SK-N-SH treated with all-trans-retinoic acid at 6 μM for 48 hours (cell line): ENCODE results near the gene ZNF132.
A peak's percentile ranks its signal among the peaks of the same experiment; 100 is the strongest.

ENCODE experiments used
- ATAC-seq: fragments of 200-7000 bp; cut with Tn5 transposase; 3 replicates; pipeline ENCODE4 v1.9.1; 2020; ENCODE audit warnings: mild to moderate bottlenecking, moderate library complexity
- ARNTL ChIP-seq: fragments of 450-650 bp; formaldehyde crosslinking; IDR thresholded peaks from 2 replicates; pipeline ENCODE4 v1.5.0; 2020; ENCODE audit warnings: low read depth, mild to moderate bottlenecking, moderate library complexity, borderline replicate concordance
- BACH2 ChIP-seq: fragments of 250-450 bp; sonication (Bioruptor Pico); IDR thresholded peaks from 2 replicates; pipeline ENCODE4 v1.9.0; 2021; ENCODE audit warnings: mild to moderate bottlenecking, borderline replicate concordance
- CSDC2 ChIP-seq: fragments of 250-450 bp; sonication (Bioruptor Pico); IDR thresholded peaks from 2 replicates; pipeline ENCODE4 v1.5.0; 2020; ENCODE audit warnings: mild to moderate bottlenecking, moderate library complexity
- ESRRG ChIP-seq: fragments of 250-450 bp; sonication (Bioruptor Pico); IDR thresholded peaks from 2 replicates; pipeline ENCODE4 v1.6.1; 2021; ENCODE audit warnings: mild to moderate bottlenecking
- GLIS3 ChIP-seq: fragments of 250-450 bp; sonication (Bioruptor Pico); IDR thresholded peaks from 2 replicates; pipeline ENCODE4 v1.5.0; 2020; ENCODE audit warnings: mild to moderate bottlenecking, moderate library complexity
- ISL1 ChIP-seq: fragments of 250-450 bp; sonication (Bioruptor Pico); IDR thresholded peaks from 2 replicates; pipeline ENCODE4 v2.1.2; 2022; ENCODE audit warnings: mild to moderate bottlenecking, moderate library complexity
- OSR1 ChIP-seq: fragments of 250-450 bp; sonication (Bioruptor Pico); IDR thresholded peaks from 2 replicates; pipeline ENCODE4 v1.8.0; 2022; ENCODE audit warnings: moderate library complexity, mild to moderate bottlenecking, inconsistent platforms
- PPARA ChIP-seq: fragments of 250-450 bp; sonication (Bioruptor Pico); IDR thresholded peaks from 2 replicates; pipeline ENCODE4 v1.5.0; 2020; ENCODE audit warnings: mild to moderate bottlenecking, borderline replicate concordance
- RARB ChIP-seq: fragments of 250-450 bp; sonication (Bioruptor Pico); IDR thresholded peaks from 2 replicates; pipeline ENCODE4 v1.8.0; 2021; ENCODE audit warnings: mild to moderate bottlenecking, moderate library complexity
- SNAI2 ChIP-seq: fragments of 250-450 bp; sonication (Bioruptor Pico); IDR thresholded peaks from 2 replicates; pipeline ENCODE4 v1.5.0; 2020; ENCODE audit warnings: mild to moderate bottlenecking, moderate library complexity
- TCF4 ChIP-seq: fragments of 250-450 bp; sonication (Bioruptor Pico); IDR thresholded peaks from 2 replicates; pipeline ENCODE4 v1.8.0; 2021; ENCODE audit warnings: mild to moderate bottlenecking, moderate library complexity, borderline replicate concordance
- TOX ChIP-seq: fragments of 250-450 bp; sonication (Bioruptor Pico); IDR thresholded peaks from 2 replicates; pipeline ENCODE4 v1.8.0; 2021; ENCODE audit warnings: mild to moderate bottlenecking, moderate library complexity, borderline replicate concordance
- TSHZ2 ChIP-seq: fragments of 250-450 bp; sonication (Bioruptor Pico); IDR thresholded peaks from 2 replicates; pipeline ENCODE4 v1.5.0; 2020; ENCODE audit warnings: mild to moderate bottlenecking, moderate library complexity
- ZC3H10 ChIP-seq: fragments of 250-450 bp; sonication (Bioruptor Pico); IDR thresholded peaks from 2 replicates; pipeline ENCODE4 v1.5.1; 2021; ENCODE audit warnings: mild to moderate bottlenecking, moderate library complexity
- ZFP3 ChIP-seq: fragments of 250-450 bp; sonication (Bioruptor Pico); IDR thresholded peaks from 2 replicates; pipeline ENCODE4 v1.5.0; 2020; ENCODE audit warnings: mild to moderate bottlenecking, moderate library complexity
- ZFP30 ChIP-seq: fragments of 450-650 bp; formaldehyde crosslinking; IDR thresholded peaks from 2 replicates; pipeline ENCODE4 v1.5.0; 2022; ENCODE audit warnings: mild to moderate bottlenecking, moderate library complexity
- ZNF565 ChIP-seq: fragments of 450-650 bp; formaldehyde crosslinking; conservative IDR thresholded peaks from 2 replicates; pipeline ENCODE4 v1.5.0; 2020; ENCODE audit warnings: low read depth, mild to moderate bottlenecking, moderate library complexity
- ZNF70 ChIP-seq: fragments of 450-650 bp; formaldehyde crosslinking; IDR thresholded peaks from 2 replicates; pipeline ENCODE4 v1.5.0; 2020; ENCODE audit warnings: mild to moderate bottlenecking, moderate library complexity
- ZNF8 ChIP-seq: fragments of 450-650 bp; formaldehyde crosslinking; IDR thresholded peaks from 2 replicates; pipeline ENCODE4 v1.5.0; 2020; ENCODE audit warnings: mild to moderate bottlenecking, moderate library complexity
- TF ChIP-seq, protein P1 (sequence below): fragments of 250-450 bp; sonication (Bioruptor Pico); IDR thresholded peaks from 2 replicates; pipeline ENCODE4 v1.5.1; 2021; ENCODE audit warnings: mild to moderate bottlenecking, moderate library complexity
- TF ChIP-seq, protein P2 (sequence below): fragments of 250-450 bp; sonication (Bioruptor Pico); IDR thresholded peaks from 2 replicates; pipeline ENCODE4 v1.8.0; 2020; ENCODE audit warnings: mild to moderate bottlenecking, moderate library complexity, borderline replicate concordance
- TF ChIP-seq, protein P3 (sequence below): fragments of 250-450 bp; sonication (Bioruptor Pico); IDR thresholded peaks from 2 replicates; pipeline ENCODE4 v1.8.0; 2021; ENCODE audit warnings: low read depth, mild to moderate bottlenecking, moderate library complexity, borderline replicate concordance
- TF ChIP-seq, protein P4 (sequence below): fragments of 250-450 bp; sonication (Bioruptor Pico); IDR thresholded peaks from 2 replicates; pipeline ENCODE4 v1.5.1; 2020; ENCODE audit warnings: low read depth, mild to moderate bottlenecking, moderate library complexity

Gene ZNF132

DNA sequence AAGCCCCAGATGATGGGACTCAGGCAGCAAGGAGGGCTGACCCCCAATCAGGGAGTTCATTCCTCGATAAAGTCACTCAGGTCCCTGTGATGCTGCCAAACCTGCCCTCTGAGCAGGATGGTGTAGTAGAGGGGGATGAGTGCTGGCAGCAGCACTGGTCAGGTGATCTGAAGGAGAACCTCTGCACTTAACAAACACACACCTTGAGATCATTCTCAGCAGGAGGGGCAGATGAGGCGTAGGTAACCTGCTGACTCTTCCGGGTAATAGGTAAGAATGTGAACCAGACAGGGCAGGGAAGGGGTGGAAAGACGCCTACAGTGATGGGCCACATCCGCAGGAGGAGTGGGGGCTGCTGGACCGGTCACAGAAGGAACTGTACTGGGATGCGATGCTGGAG, 39.4 kb upstream of the ZNF132 start:
- no peak for ATAC-seq
- TF ChIP-seq ESRRG, result no peak
- no peak for TF ChIP-seq TOX (CRISPR knock-in tag)
- TF ChIP-seq ZNF565, result no peak
- TF ChIP-seq ZFP30 (CRISPR knock-in tag), result no peak

- no peak for TF ChIP-seq ISL1
- no peak for ATAC-seq
Observed at GRCh38 chr19:58477871-58478270, 37.9 kb upstream of the ZNF132 start.

- TF ChIP-seq BACH2 (CRISPR knock-in tag) (no peak), TSHZ2 (no peak)
- ATAC-seq, result no peak
Observed at GRCh38 chr19:58477130-58477529, 37.2 kb upstream of the ZNF132 start.

GRCh38 chr19:58476498-58477015, 36.6 kb upstream of the ZNF132 start:
- ATAC-seq, result peak; percentile 4
- TF ChIP-seq ARNTL (CRISPR knock-in tag) (no peak), OSR1 (0 out of 2 replicates have a peak, but pooled peaks have one; percentile 20), ZNF565 (no peak), ZFP3 (no peak), TSHZ2 (no peak), BACH2 (CRISPR knock-in tag) (no peak), RARB (CRISPR knock-in tag) (no peak), TCF4 (CRISPR knock-in tag) (no peak), ZFP30 (CRISPR knock-in tag) (no peak), ZNF70 (CRISPR knock-in tag) (no peak), ISL1 (no peak), SNAI2 (no peak), CSDC2 (peak; percentile 59; the same call in 1 of the 2 replicates), ZNF8 (CRISPR knock-in tag) (no peak), ZC3H10 (no peak), GLIS3 (CRISPR knock-in tag) (no peak), TOX (CRISPR knock-in tag) (no peak), ESRRG (no peak), PPARA (CRISPR knock-in tag) (no peak)
- TF ChIP-seq, protein P1, sequence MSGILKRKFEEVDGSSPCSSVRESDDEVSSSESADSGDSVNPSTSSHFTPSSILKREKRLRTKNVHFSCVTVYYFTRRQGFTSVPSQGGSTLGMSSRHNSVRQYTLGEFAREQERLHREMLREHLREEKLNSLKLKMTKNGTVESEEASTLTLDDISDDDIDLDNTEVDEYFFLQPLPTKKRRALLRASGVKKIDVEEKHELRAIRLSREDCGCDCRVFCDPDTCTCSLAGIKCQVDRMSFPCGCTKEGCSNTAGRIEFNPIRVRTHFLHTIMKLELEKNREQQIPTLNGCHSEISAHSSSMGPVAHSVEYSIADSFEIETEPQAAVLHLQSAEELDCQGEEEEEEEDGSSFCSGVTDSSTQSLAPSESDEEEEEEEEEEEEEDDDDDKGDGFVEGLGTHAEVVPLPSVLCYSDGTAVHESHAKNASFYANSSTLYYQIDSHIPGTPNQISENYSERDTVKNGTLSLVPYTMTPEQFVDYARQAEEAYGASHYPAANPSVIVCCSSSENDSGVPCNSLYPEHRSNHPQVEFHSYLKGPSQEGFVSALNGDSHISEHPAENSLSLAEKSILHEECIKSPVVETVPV (CRISPR knock-in tag), result peak; percentile 66; the same call in 1 of the 2 replicates
- TF ChIP-seq, protein P2, sequence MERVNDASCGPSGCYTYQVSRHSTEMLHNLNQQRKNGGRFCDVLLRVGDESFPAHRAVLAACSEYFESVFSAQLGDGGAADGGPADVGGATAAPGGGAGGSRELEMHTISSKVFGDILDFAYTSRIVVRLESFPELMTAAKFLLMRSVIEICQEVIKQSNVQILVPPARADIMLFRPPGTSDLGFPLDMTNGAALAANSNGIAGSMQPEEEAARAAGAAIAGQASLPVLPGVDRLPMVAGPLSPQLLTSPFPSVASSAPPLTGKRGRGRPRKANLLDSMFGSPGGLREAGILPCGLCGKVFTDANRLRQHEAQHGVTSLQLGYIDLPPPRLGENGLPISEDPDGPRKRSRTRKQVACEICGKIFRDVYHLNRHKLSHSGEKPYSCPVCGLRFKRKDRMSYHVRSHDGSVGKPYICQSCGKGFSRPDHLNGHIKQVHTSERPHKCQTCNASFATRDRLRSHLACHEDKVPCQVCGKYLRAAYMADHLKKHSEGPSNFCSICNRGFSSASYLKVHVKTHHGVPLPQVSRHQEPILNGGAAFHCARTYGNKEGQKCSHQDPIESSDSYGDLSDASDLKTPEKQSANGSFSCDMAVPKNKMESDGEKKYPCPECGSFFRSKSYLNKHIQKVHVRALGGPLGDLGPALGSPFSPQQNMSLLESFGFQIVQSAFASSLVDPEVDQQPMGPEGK (CRISPR knock-in tag), result no peak
- TF ChIP-seq, protein P3, sequence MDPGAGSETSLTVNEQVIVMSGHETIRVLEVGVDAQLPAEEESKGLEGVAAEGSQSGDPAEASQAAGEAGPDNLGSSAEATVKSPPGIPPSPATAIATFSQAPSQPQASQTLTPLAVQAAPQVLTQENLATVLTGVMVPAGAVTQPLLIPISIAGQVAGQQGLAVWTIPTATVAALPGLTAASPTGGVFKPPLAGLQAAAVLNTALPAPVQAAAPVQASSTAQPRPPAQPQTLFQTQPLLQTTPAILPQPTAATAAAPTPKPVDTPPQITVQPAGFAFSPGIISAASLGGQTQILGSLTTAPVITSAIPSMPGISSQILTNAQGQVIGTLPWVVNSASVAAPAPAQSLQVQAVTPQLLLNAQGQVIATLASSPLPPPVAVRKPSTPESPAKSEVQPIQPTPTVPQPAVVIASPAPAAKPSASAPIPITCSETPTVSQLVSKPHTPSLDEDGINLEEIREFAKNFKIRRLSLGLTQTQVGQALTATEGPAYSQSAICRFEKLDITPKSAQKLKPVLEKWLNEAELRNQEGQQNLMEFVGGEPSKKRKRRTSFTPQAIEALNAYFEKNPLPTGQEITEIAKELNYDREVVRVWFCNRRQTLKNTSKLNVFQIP (CRISPR knock-in tag), result no peak
- TF ChIP-seq, protein P4, sequence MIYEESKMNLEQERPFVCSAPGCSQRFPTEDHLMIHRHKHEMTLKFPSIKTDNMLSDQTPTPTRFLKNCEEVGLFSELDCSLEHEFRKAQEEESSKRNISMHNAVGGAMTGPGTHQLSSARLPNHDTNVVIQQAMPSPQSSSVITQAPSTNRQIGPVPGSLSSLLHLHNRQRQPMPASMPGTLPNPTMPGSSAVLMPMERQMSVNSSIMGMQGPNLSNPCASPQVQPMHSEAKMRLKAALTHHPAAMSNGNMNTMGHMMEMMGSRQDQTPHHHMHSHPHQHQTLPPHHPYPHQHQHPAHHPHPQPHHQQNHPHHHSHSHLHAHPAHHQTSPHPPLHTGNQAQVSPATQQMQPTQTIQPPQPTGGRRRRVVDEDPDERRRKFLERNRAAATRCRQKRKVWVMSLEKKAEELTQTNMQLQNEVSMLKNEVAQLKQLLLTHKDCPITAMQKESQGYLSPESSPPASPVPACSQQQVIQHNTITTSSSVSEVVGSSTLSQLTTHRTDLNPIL (CRISPR knock-in tag), result no peak
